ENCODE data around the gene ZNF575. TPM values are rescaled to one million over a fixed set of nuclear protein-coding genes. Genes with fewer than 3 reads are reported as not detected.

Gene ZNF575
- total and polyA plus RNA-seq, 2 donors (not counting 3 experiments of a cell fraction or from before 2014, with no cell fraction given), result 0.57 to 3.0 TPM

GRCh38 chr19:43545276-43545675 lies 12.3 kb downstream of the ZNF575 start:
- H2AFZ ChIP-seq (ENCODE audit: low read depth, low read length), result no peak overlapping the region
- H3K4me3 ChIP-seq (replicated peaks in 1 of 3; ENCODE audit: insufficient read depth in 1 of 3, low read depth in 1 of 3, low read length in 3 of 3), result no peak overlapping the region
- ChIA-PET POLR2A (no interaction called here), CTCF (interaction anchor here (0.6 to 1.9 kb wide), 4 partner anchors 10 to 264 kb away, joined by 3 to 12 read pairs (median 4); partner anchors contain the start of gene ZNF575)
- no peaks in the 10 kb centered on the region for H3K27me3 ChIP-seq (ENCODE audit: control insufficient read depth in 2 of 2, insufficient read depth in 2 of 2, low read length in 2 of 2)
- no peaks in the 10 kb centered on the region for H4K20me1 ChIP-seq (replicated peaks; ENCODE audit: control insufficient read depth, extremely low read depth, insufficient read depth, low read length)
- no peak for FAIRE-seq
- DNase-seq (ENCODE audit: low read depth, low spot score), result no peak
- H3K9me1 ChIP-seq (replicated peaks; ENCODE audit: control insufficient read depth, extremely low read depth, insufficient read depth, low read length), result no peaks in the 10 kb centered on the region
- H3K27ac ChIP-seq (ENCODE audit: insufficient read depth, low read depth, low read length), result no peak overlapping the region
- no peaks in the 10 kb centered on the region for H3K9me3 ChIP-seq (replicated peaks; ENCODE audit: control insufficient read depth, insufficient read depth, low read length)
- intact Hi-C loops (cut with micrococcal nuclease) (no loop called here), dilution Hi-C loops (cut with MboI; ENCODE audit: extremely low pct_ligation_motif_present, low sequenced_read_pairs) (no loop called here)
- H3K36me3 ChIP-seq (ENCODE audit: control insufficient read depth in 2 of 2, extremely low read depth in 1 of 2, insufficient read depth in 2 of 2, low read length in 2 of 2), result peaks cover 4 to 30% of the 10 kb centered on the region in 2 experiments
- no peaks in the 10 kb centered on the region for H3K4me1 ChIP-seq (ENCODE audit: control insufficient read depth, extremely low read depth, insufficient read depth, low read length)
- TF ChIP-seq JUN (IDR thresholded peaks at IDR 0.05; ENCODE audit: borderline replicate concordance, insufficient read depth, insufficient read length, low read depth) (no peak), MYC (IDR thresholded peaks at IDR 0.05; ENCODE audit: low read depth, low read length) (no peak), POLR2A (IDR thresholded peaks at IDR 0.05; ENCODE audit: low read depth, low read length) (no peak), GATA2 (IDR thresholded peaks at IDR 0.05; ENCODE audit: insufficient read depth, insufficient read length, low read depth, low read length) (no peak), EZH2 (IDR thresholded peaks at IDR 0.05; ENCODE audit: borderline replicate concordance, low read depth, low read length, severe bottlenecking) (no peak), MAX (IDR thresholded peaks at IDR 0.05; ENCODE audit: insufficient read depth, insufficient read length) (no peak), FOS (IDR thresholded peaks at IDR 0.05; ENCODE audit: borderline replicate concordance, insufficient read depth, low read length) (no peak), POLR2AphosphoS5 (IDR thresholded peaks at IDR 0.05; ENCODE audit: insufficient read depth, low read depth, low read length) (no peak)
- TF ChIP-seq, protein P1, sequence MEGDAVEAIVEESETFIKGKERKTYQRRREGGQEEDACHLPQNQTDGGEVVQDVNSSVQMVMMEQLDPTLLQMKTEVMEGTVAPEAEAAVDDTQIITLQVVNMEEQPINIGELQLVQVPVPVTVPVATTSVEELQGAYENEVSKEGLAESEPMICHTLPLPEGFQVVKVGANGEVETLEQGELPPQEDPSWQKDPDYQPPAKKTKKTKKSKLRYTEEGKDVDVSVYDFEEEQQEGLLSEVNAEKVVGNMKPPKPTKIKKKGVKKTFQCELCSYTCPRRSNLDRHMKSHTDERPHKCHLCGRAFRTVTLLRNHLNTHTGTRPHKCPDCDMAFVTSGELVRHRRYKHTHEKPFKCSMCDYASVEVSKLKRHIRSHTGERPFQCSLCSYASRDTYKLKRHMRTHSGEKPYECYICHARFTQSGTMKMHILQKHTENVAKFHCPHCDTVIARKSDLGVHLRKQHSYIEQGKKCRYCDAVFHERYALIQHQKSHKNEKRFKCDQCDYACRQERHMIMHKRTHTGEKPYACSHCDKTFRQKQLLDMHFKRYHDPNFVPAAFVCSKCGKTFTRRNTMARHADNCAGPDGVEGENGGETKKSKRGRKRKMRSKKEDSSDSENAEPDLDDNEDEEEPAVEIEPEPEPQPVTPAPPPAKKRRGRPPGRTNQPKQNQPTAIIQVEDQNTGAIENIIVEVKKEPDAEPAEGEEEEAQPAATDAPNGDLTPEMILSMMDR (IDR thresholded peaks at IDR 0.05; ENCODE audit: extremely low read depth in 1 of 2, insufficient read depth in 1 of 2, low read depth in 1 of 2, low read length in 2 of 2), result no peak
- H3K9ac ChIP-seq (replicated peaks; ENCODE audit: extremely low read depth, insufficient read depth, low read length), result no peak overlapping the region
- no peak overlapping the region for H3K4me2 ChIP-seq (ENCODE audit: insufficient read depth, low read length)
- H3K79me2 ChIP-seq (ENCODE audit: control insufficient read depth, insufficient read depth, low read length), result no peaks in the 10 kb centered on the region
- BruUV-seq (replicated peaks), result no TSS peak

Measured in endothelial cell of umbilical vein (primary cell).